Measurements from ENCODE around the gene TMEM145.
"Not testable (repeated sequence)": the region's sequence is repeated elsewhere in the genome, so short reads cannot be mapped to it uniquely, and the experiment has no call there.

The TMEM145 gene

GRCh38 chr19:42334697-42335373 is 21.7 kb downstream of the TMEM145 start:
- DNase-seq (ENCODE audit: low read depth in 3 of 3), result no peak

GRCh38 chr19:42335374-42335936 is 22.3 kb downstream of the TMEM145 start:
- no peak for DNase-seq (ENCODE audit: low read depth in 3 of 3)

DNA sequence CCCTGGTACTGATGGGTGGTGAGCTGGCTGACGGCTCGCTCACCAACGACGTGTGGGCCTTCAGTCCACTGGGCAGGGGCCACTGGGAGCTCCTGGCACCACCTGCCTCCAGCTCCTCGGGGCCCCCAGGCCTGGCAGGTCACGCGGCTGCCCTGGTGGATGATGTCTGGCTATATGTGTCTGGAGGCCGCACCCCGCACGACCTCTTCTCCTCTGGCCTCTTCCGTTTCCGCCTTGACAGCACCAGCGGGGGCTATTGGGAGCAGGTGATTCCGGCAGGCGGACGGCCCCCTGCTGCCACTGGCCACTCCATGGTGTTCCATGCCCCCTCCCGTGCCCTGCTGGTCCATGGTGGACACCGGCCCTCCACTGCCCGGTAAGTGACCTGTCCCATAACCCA is 22.9 kb downstream of the TMEM145 start:
- no peak for DNase-seq (ENCODE audit: low read depth in 3 of 3)

- DNase-seq (ENCODE audit: low read depth in 3 of 3), result not testable (repeated sequence)
Measured at GRCh38 chr19:42339126-42339860, 26.2 kb downstream of the TMEM145 start.

GRCh38 chr19:42339922-42340321 is 26.8 kb downstream of the TMEM145 start:
- DNase-seq (ENCODE audit: low read depth in 3 of 3), result not testable (repeated sequence)

GRCh38 chr19:42343344-42344110 is 30.4 kb downstream of the TMEM145 start:
- DNase-seq (ENCODE audit: low read depth in 3 of 3), result no peak

- DNase-seq (ENCODE audit: low read depth in 3 of 3), result no peak
Measured at GRCh38 chr19:42344336-42344893, 31.3 kb downstream of the TMEM145 start.

- DNase-seq (ENCODE audit: low read depth in 3 of 3), result no peak
Measured at GRCh38 chr19:42345191-42345812, 32.2 kb downstream of the TMEM145 start.

- DNase-seq (ENCODE audit: low read depth in 3 of 3), result no peak
Measured at GRCh38 chr19:42348211-42348610, 35.1 kb downstream of the TMEM145 start.

DNA sequence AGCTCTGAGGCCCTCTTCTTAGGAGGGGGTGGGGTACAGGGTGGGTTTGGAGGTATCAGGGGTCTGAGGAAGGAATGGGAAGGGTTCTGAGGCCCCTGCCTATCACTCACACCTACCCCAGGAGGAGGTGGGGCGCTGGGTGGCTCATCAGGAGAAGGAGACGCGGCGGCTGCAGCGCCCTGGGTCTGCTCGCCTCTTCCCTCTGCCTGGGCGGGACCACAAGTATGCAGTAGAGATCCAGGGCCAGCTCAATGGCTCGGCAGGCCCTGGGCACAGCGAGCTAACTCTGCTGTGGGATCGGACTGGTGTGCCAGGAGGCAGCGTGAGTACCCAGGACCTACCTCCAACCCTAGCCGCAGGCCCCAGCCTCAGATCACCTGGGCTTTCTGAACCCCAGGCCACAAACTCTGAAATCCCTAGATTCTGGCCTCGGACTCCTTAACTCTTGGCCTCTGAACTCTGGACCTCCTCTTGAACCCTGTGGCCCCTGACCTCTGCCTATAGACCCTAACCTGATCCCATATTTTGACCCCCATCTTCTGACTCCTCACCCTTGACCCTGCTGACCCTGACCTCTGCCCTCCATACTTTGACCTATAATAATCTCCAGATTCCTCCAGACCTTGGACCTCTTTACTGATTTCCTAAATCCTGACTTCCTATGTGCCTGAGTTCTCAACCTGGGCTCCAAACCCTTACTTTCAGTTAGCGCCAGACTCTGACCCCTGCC is 36.4 kb downstream of the TMEM145 start:
- DNase-seq (ENCODE audit: low read depth in 3 of 3), result no peak

DNA sequence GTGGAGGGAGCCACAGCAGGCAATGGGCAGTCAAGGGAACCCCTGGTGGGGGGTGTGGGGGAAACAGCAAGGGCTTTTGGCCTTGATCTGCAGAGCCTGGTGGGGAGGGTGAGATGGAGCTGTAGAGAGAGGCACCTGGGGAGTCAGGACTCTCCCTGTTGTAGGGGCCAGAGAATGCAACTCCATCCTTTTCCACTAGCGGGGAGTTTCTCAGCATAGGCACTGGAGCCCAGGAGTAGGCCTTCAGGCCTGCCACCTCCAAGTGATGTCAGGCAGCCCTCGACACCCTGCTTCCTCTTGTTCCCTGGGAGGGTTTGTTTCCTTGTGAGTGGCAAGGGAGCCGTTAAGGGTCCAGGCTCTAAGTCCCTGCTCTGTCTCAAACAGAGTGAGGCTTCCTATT is 37.3 kb downstream of the TMEM145 start:
- DNase-seq (ENCODE audit: low read depth in 3 of 3), result no peak

- no peak for DNase-seq (ENCODE audit: low read depth in 3 of 3)
Measured at GRCh38 chr19:42351079-42351735, 38.1 kb downstream of the TMEM145 start.

- DNase-seq (ENCODE audit: low read depth in 3 of 3), result no peak
Measured at GRCh38 chr19:42352301-42353259, 39.5 kb downstream of the TMEM145 start.

- DNase-seq (ENCODE audit: low read depth in 3 of 3), result no peak
Measured at GRCh38 chr19:42353341-42354015, 40.4 kb downstream of the TMEM145 start.

DNA sequence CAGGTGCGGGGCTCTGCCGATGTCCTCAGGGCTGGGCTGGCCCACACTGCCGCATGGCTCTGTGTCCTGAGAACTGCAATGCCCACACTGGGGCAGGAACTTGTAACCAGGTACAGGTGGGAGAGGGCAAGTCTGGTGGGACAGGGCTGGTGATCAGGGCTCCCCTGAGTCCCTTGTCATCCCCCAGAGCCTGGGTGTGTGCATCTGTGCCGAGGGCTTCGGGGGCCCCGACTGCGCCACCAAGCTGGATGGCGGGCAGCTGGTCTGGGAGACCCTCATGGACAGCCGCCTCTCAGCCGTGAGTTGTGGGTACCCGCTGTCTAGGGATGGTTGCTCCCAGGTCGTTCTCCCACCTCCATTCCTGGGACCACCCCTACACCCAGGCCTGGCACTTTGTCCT is 42.8 kb downstream of the TMEM145 start:
- no peak for DNase-seq (ENCODE audit: low read depth in 3 of 3)

GRCh38 chr19:42356686-42357085 is 43.6 kb downstream of the TMEM145 start:
- no peak for DNase-seq (ENCODE audit: low read depth in 3 of 3)

- DNase-seq (ENCODE audit: low read depth in 3 of 3), result no peak
Measured at GRCh38 chr19:42357290-42357689, 44.2 kb downstream of the TMEM145 start.

- DNase-seq (ENCODE audit: low read depth in 3 of 3), result no peak
Measured at GRCh38 chr19:42360787-42361544, 47.9 kb downstream of the TMEM145 start.
